ENCODE results near the gene KIF18A.
"Not testable (repeated sequence)": the region's sequence is repeated elsewhere in the genome, so short reads cannot be mapped to it uniquely, and the experiment has no call there.

The KIF18A gene

DNA sequence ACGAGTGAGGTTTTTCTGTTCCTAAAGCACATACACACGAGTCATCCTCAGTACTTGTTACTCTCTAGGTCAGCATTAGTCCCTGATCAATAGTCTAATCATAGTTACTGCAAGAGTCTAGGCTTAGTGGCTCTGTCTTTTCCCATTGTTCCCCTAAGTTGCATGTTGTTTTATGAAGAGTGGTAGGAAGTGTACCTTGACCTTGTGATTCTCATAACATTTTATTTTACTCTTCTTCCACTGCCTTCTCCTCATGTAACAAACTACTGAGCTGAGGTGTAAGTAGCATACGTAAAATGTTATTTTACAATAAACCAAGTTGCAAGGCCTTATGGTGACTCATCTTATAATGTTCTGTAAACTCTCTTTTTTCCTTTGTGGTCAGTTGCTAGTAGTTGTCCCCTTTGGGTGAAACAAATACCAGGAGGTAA is 15.2 kb upstream of the KIF18A start:
- Mint-ChIP-seq H3K27ac (no peak overlapping the region), H3K36me3 (ENCODE audit: insufficient read depth) (peaks cover 6% of the 10 kb centered on the region), H3K4me3 (no peak overlapping the region), H3K4me1 (ENCODE audit: low read depth in 2 of 2) (peaks cover 2 to 14% of the 10 kb centered on the region in 2 donors), H3K27me3 (no peaks in the 10 kb centered on the region), H3K9me3 (no peaks in the 10 kb centered on the region)
- no peak for ATAC-seq (replicated peaks)
- DNase-seq = no peak

- Mint-ChIP-seq H3K4me1 (ENCODE audit: low read depth in 2 of 2) (peaks cover 3 to 25% of the 10 kb centered on the region in 2 donors), H3K4me3 (no peak overlapping the region), H3K9me3 (no peaks in the 10 kb centered on the region), H3K27ac (no peak overlapping the region), H3K36me3 (ENCODE audit: insufficient read depth) (peaks cover 7% of the 10 kb centered on the region), H3K27me3 (no peaks in the 10 kb centered on the region)
- DNase-seq = no peak
- ATAC-seq (replicated peaks) = no peak
These were observed 9.8 kb upstream of the KIF18A start for GRCh38 chr11:28117712-28118111.

- Mint-ChIP-seq H3K36me3 (ENCODE audit: insufficient read depth) (peaks cover 7% of the 10 kb centered on the region), H3K27ac (peak overlapping the region; percentile 26 to 38), H3K4me1 (ENCODE audit: low read depth in 2 of 2) (peaks cover 13 to 37% of the 10 kb centered on the region in 2 donors), H3K9me3 (no peaks in the 10 kb centered on the region), H3K4me3 (no peak overlapping the region), H3K27me3 (no peaks in the 10 kb centered on the region)
- no peak for DNase-seq
- ATAC-seq (replicated peaks) = no peak
These were observed 6.8 kb upstream of the KIF18A start for GRCh38 chr11:28114731-28115130.

GRCh38 chr11:28114116-28114515 is 6.2 kb upstream of the KIF18A start:
- Mint-ChIP-seq H3K9me3 (no peaks in the 10 kb centered on the region), H3K4me1 (ENCODE audit: low read depth in 2 of 2) (peaks cover 19 to 41% of the 10 kb centered on the region in 2 donors), H3K36me3 (ENCODE audit: insufficient read depth) (peaks cover 7% of the 10 kb centered on the region), H3K27me3 (no peaks in the 10 kb centered on the region), H3K27ac (peak overlapping the region in 1 of 2 donors; percentile 26), H3K4me3 (no peak overlapping the region)
- ATAC-seq (replicated peaks) = no peak
- DNase-seq = no peak

- peaks cover 20% of the 10 kb centered on the region for H3K36me3 Mint-ChIP-seq (ENCODE audit: insufficient read depth)
- no peak for DNase-seq
- peak overlapping the region; percentile 96 to 99 for H3K27ac Mint-ChIP-seq
- no peak for ATAC-seq (replicated peaks)
- H3K27me3 Mint-ChIP-seq = no peaks in the 10 kb centered on the region
- H3K4me1 Mint-ChIP-seq (ENCODE audit: low read depth in 2 of 2) = peaks cover 33 to 53% of the 10 kb centered on the region in 2 donors
- peak overlapping the region; percentile 90 to 94 for H3K4me3 Mint-ChIP-seq
- no peaks in the 10 kb centered on the region for H3K9me3 Mint-ChIP-seq
These were observed 2.9 kb upstream of the KIF18A start for GRCh38 chr11:28110821-28111200.

GRCh38 chr11:28110108-28110820 is 2.3 kb upstream of the KIF18A start:
- peak; percentile 32 to 49 (median 37) for DNase-seq
- peak; percentile 10 for ATAC-seq (replicated peaks)
- H3K27ac Mint-ChIP-seq = peak overlapping the region; percentile 96 to 99
- no peaks in the 10 kb centered on the region for H3K9me3 Mint-ChIP-seq
- no peaks in the 10 kb centered on the region for H3K27me3 Mint-ChIP-seq
- H3K4me3 Mint-ChIP-seq = peak overlapping the region; percentile 90 to 94
- H3K36me3 Mint-ChIP-seq (ENCODE audit: insufficient read depth) = peaks cover 17% of the 10 kb centered on the region
- peaks cover 34 to 56% of the 10 kb centered on the region in 2 donors for H3K4me1 Mint-ChIP-seq (ENCODE audit: low read depth in 2 of 2)

DNA sequence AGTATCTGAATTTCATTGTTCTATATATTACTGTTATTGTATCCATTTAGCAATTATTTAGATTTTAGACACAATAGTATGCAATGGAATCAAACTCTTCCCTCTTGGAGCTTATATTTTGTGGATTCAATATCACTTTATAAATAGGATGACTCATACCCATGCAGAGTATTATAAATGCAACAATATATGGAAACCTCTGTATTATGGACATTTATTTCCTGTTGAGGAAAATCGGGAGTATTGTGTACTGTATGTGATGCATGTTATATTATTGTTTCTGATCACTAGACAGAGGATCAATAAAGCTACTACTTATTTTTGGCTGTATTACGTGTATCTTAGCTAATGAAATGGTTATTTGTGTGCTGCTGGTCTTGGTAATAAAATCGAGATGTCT is 1.0 kb upstream of the KIF18A start:
- peaks cover 13% of the 10 kb centered on the region for H3K36me3 Mint-ChIP-seq (ENCODE audit: insufficient read depth)
- peaks cover 34 to 52% of the 10 kb centered on the region in 2 donors for H3K4me1 Mint-ChIP-seq (ENCODE audit: low read depth in 2 of 2)
- H3K27me3 Mint-ChIP-seq = no peaks in the 10 kb centered on the region
- peak overlapping the region; percentile 90 to 94 for H3K4me3 Mint-ChIP-seq
- ATAC-seq (replicated peaks) (no peak), DNase-seq (no peak)
- H3K27ac Mint-ChIP-seq = peak overlapping the region; percentile 96 to 99
- no peaks in the 10 kb centered on the region for H3K9me3 Mint-ChIP-seq

DNA sequence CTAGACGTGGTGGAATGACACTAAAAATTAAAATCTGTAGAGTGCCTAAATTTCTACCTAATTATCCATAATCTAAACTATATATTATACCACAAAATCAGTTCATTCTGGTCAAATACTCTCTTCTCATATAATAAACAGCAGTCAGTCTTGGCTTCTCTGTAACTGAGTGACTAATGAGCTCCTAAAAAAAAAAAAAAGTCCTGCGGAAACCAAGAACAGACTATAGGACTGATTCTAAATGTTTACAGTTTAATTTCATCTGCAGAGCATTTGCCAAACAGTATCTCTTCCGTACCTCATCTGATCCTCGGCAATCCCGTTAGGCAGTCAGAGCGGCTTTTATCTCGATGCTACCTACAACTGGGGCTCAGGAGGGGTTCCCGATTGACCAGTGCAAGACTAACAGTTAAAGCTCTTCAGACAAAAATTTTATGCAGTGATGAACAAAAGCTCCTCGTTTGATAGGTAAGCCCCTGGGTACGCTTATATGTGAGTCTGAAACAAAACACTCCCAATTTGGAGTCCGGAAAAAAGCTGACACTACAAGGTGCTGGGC is 686 bp downstream of the KIF18A start:
- Mint-ChIP-seq H3K36me3 (ENCODE audit: insufficient read depth) (peaks cover 13% of the 10 kb centered on the region), H3K4me3 (peak overlapping the region; percentile 90 to 94), H3K9me3 (no peaks in the 10 kb centered on the region), H3K4me1 (ENCODE audit: low read depth in 2 of 2) (peaks cover 33 to 50% of the 10 kb centered on the region in 2 donors), H3K27ac (peak overlapping the region; percentile 96 to 99), H3K27me3 (no peaks in the 10 kb centered on the region)
- no peak for DNase-seq
- ATAC-seq (replicated peaks) = peak; percentile 1

DNA sequence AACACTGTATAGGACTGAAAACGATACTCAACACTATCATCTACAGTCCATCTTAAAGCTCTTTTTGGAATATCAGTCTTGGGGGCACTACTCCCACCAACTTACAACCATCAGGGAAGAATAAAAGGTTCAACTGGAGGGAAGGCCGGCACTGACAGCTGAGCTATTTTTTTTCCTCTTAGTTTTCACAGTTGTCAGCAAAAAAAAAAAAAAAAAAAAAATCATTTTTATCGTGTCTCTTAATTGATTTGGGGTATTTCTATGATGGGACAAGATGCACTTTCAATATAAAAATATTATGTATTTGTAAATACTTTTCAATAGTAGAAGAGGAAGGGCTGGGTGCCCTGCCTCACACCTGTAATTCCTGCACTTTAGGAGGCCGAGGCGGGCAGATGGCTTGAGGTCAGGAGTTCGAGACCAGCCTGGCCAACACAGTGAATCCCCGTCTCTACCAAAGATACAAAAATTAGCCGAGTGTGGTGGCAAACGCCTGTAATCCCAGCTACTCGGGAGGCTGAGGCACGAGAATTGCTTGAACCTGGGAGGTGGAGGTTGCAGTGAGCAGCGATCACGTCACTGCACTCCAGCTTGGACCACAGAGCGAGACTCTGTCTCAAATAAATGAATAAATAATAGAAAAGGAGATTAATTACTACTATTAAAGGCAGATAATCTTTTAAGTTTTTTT is 1.5 kb downstream of the KIF18A start:
- Mint-ChIP-seq H3K4me1 (ENCODE audit: low read depth in 2 of 2) (peaks cover 30 to 46% of the 10 kb centered on the region in 2 donors), H3K27ac (peak overlapping the region; percentile 96 to 99), H3K36me3 (ENCODE audit: insufficient read depth) (peaks cover 13% of the 10 kb centered on the region), H3K9me3 (no peaks in the 10 kb centered on the region), H3K4me3 (peak overlapping the region; percentile 90 to 94), H3K27me3 (no peaks in the 10 kb centered on the region)
- ATAC-seq (replicated peaks) (no peak), DNase-seq (no peak)

DNA sequence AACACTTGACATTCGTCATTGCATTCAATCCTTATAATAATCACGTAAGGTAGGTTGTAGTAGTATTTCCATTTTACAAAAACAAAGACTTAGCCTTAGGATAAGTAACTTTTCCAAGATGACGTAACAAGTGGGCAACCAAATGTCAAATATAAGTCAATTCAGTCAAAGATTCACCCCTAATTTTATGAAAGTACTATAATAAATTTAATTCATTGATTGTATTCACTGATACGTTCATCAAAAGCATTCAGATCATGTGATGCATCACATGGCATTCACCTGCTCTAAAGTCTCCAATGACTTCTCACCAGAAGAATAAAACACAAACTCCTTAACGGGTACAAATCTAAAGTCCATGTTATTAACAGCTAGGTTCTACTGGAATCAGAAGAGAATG is 2.1 kb downstream of the KIF18A start:
- Mint-ChIP-seq H3K27me3 (no peaks in the 10 kb centered on the region), H3K4me1 (ENCODE audit: low read depth in 2 of 2) (peaks cover 29 to 42% of the 10 kb centered on the region in 2 donors), H3K4me3 (peak overlapping the region; percentile 90 to 94), H3K36me3 (ENCODE audit: insufficient read depth) (peaks cover 13% of the 10 kb centered on the region), H3K27ac (peak overlapping the region; percentile 96 to 99), H3K9me3 (no peaks in the 10 kb centered on the region)
- ATAC-seq (replicated peaks) (no peak), DNase-seq (no peak)

- ATAC-seq (replicated peaks) (no peak), DNase-seq (no peak)
- no peaks in the 10 kb centered on the region for H3K27me3 Mint-ChIP-seq
- H3K9me3 Mint-ChIP-seq = no peaks in the 10 kb centered on the region
- H3K4me1 Mint-ChIP-seq (ENCODE audit: low read depth in 2 of 2) = peaks cover 26 to 35% of the 10 kb centered on the region in 2 donors
- no peak overlapping the region for H3K4me3 Mint-ChIP-seq
- H3K27ac Mint-ChIP-seq = no peak overlapping the region
- H3K36me3 Mint-ChIP-seq (ENCODE audit: insufficient read depth) = peaks cover 13% of the 10 kb centered on the region
These were observed 3.0 kb downstream of the KIF18A start for GRCh38 chr11:28104984-28105383.

DNA sequence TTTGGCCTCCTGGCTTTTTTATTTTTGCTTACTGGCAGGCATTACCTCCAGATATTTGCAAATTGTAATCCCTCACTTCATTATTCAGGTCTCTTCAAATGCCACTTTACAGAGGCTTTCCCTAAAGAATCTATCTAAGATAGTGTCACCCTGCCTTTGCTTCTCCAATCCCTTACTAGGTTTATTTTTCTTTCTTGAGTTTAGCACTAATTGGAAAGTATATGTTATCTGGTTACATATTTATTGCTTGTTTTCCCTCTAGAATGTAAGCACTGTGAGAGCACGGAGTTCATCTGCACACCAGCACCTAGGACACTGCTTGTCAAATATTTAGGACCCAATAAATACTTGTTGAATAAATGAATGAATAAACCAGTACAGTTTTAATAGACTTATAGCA is 3.5 kb downstream of the KIF18A start:
- Mint-ChIP-seq H3K4me1 (ENCODE audit: low read depth in 2 of 2) (peaks cover 20 to 33% of the 10 kb centered on the region in 2 donors), H3K4me3 (no peak overlapping the region), H3K27me3 (no peaks in the 10 kb centered on the region), H3K27ac (no peak overlapping the region), H3K36me3 (ENCODE audit: insufficient read depth) (peaks cover 13% of the 10 kb centered on the region), H3K9me3 (no peaks in the 10 kb centered on the region)
- DNase-seq (no peak), ATAC-seq (replicated peaks) (no peak)

GRCh38 chr11:28102300-28102699 is 5.7 kb downstream of the KIF18A start:
- H3K27me3 Mint-ChIP-seq; H3K27ac Mint-ChIP-seq; H3K36me3 Mint-ChIP-seq (ENCODE audit: insufficient read depth); ATAC-seq (replicated peaks); H3K4me3 Mint-ChIP-seq; H3K9me3 Mint-ChIP-seq; DNase-seq: not testable (repeated sequence)
- peaks cover 4 to 13% of the 10 kb centered on the region in 2 donors for H3K4me1 Mint-ChIP-seq (ENCODE audit: low read depth in 2 of 2)

DNA sequence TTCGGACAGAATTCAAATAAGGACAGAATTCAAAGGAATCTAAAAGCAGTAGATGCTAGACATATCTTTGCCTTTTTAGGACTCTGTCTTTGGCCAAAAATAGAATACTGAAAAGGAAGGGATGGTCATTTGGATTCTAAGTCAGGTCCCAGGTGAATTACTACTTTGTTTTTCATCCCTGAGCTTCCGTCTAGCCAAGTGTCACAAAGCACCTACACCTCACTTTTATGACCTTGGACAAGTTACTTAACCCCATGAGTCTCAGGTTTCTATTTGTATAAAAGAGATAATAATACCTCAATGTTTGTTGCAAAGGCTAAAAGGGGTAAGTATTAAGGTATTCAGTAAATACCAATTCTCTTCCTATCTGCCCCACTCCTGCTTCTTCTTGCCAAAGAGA is 7.3 kb downstream of the KIF18A start:
- Mint-ChIP-seq H3K4me1 (ENCODE audit: low read depth in 2 of 2) (peaks cover 0 to 7% of the 10 kb centered on the region in 2 donors), H3K27ac (no peak overlapping the region), H3K36me3 (ENCODE audit: insufficient read depth) (no peaks in the 10 kb centered on the region), H3K9me3 (no peaks in the 10 kb centered on the region), H3K4me3 (no peak overlapping the region), H3K27me3 (no peaks in the 10 kb centered on the region)
- DNase-seq (no peak), ATAC-seq (replicated peaks) (no peak)
